Activated gamma-delta T cell treated with anti-CD3 and anti-CD28 coated beads, Interleukin-2, amount 50 U/mL, for 16 hours (primary cell): ENCODE results near the gene AFF3.
"Not testable (repeated sequence)": the region's sequence is repeated elsewhere in the genome, so short reads cannot be mapped to it uniquely, and the experiment has no call there.

ENCODE experiments used
- DNase-seq: peaks from one replicate; pipeline ENCODE4 v3.0.0-alpha.2; 2020; ENCODE audit warnings: low read depth

Gene AFF3

GRCh38 chr2:99787769-99788382 is 354.5 kb downstream of the AFF3 start:
- no peak for DNase-seq

- no peak for DNase-seq
These were observed 355.6 kb downstream of the AFF3 start for GRCh38 chr2:99786636-99787390.

- DNase-seq = no peak
These were observed 357.4 kb downstream of the AFF3 start for GRCh38 chr2:99784946-99785345.

GRCh38 chr2:99784282-99784681 is 358.1 kb downstream of the AFF3 start:
- no peak for DNase-seq

GRCh38 chr2:99780276-99780675 is 362.1 kb downstream of the AFF3 start:
- no peak for DNase-seq

GRCh38 chr2:99779276-99779675 is 363.1 kb downstream of the AFF3 start:
- DNase-seq = no peak

- no peak for DNase-seq
These were observed 364.6 kb downstream of the AFF3 start for GRCh38 chr2:99777656-99778290.

- no peak for DNase-seq
These were observed 365.3 kb downstream of the AFF3 start for GRCh38 chr2:99776906-99777646.

- DNase-seq = no peak
These were observed 366.0 kb downstream of the AFF3 start for GRCh38 chr2:99776206-99776905.

- no peak for DNase-seq
These were observed 366.8 kb downstream of the AFF3 start for GRCh38 chr2:99775585-99775984.

GRCh38 chr2:99773642-99774041 is 368.7 kb downstream of the AFF3 start:
- not testable (repeated sequence) for DNase-seq

GRCh38 chr2:99772591-99773331 is 369.6 kb downstream of the AFF3 start:
- DNase-seq = no peak

- no peak for DNase-seq
These were observed 370.6 kb downstream of the AFF3 start for GRCh38 chr2:99771681-99772333.

GRCh38 chr2:99770876-99771275 is 371.5 kb downstream of the AFF3 start:
- no peak for DNase-seq

GRCh38 chr2:99765731-99766318 is 376.6 kb downstream of the AFF3 start:
- no peak for DNase-seq

GRCh38 chr2:99763764-99764163 is 378.6 kb downstream of the AFF3 start:
- DNase-seq = no peak

GRCh38 chr2:99762714-99763113 is 379.7 kb downstream of the AFF3 start:
- no peak for DNase-seq

- no peak for DNase-seq
These were observed 384.7 kb downstream of the AFF3 start for GRCh38 chr2:99757611-99758114.

- DNase-seq = no peak
These were observed 386.3 kb downstream of the AFF3 start for GRCh38 chr2:99756059-99756458.

GRCh38 chr2:99754210-99754609 is 388.2 kb downstream of the AFF3 start:
- DNase-seq = no peak
